Endothelial cell of umbilical vein (primary cell): Measurements from ENCODE around the gene C3orf38. TPM values are rescaled to one million over a fixed set of nuclear protein-coding genes. Genes with fewer than 3 reads are reported as not detected.

Experiments used
- BruUV-seq: library from RNA; stranded (reverse); fragments of 400-500 nt; replicated peaks from 2 replicates; lab custom pipeline; 2021; lab: Mats Ljungman, UMichigan
- CTCF ChIA-PET: fragments of 300-600, 350-600 bp; sonication (Branson Sonifier 250); formaldehyde crosslinking; loops from one replicate; lab custom pipeline; 2021; ENCODE audit warnings: antibody characterized with exemption, inconsistent platforms; lab: Charles Lee
- POLR2A ChIA-PET: fragments of 300-600, 350-600 bp; sonication (Branson Sonifier 250); formaldehyde crosslinking; loops from one replicate; lab custom pipeline; 2021; ENCODE audit warnings: antibody characterized with exemption, inconsistent platforms; lab: Charles Lee
- DNase-seq: peaks from one replicate; pipeline ENCODE4 v3.0.0-alpha.2; 2011; ENCODE audit warnings: low read depth, low spot score
- FAIRE-seq: peaks from 2 replicates; lab custom pipeline; 2011; peaks lifted over from hg19 to GRCh38; lab: Jason Lieb, UNC
- H2AFZ ChIP-seq: 2 replicates; pipeline ENCODE4 v1.6.0; 2012; ENCODE audit warnings: low read depth, low read length, control low read depth, inconsistent platforms
- H3K27ac ChIP-seq: 2 replicates; pipeline ENCODE4 v1.5.1; 2011; ENCODE audit warnings: low read depth, mild to moderate bottlenecking, control low read depth, low read length, moderate library complexity; ENCODE audit not compliant: insufficient read depth
- H3K27me3 ChIP-seq, 2 experiments: 2 replicates each; pipeline versions ENCODE4 v1.6.0 to v1.6.1; 2011; ENCODE audit warnings: low read length in 2 of 2, mixed read lengths in 1 of 2; ENCODE audit not compliant: control insufficient read depth in 2 of 2, insufficient read depth in 2 of 2
- H3K36me3 ChIP-seq, 2 experiments: 2 replicates in 1 of 2; 3 replicates in 1 of 2; pipeline ENCODE4 v1.5.1; 2011; ENCODE audit warnings: low read length in 2 of 2, mild to moderate bottlenecking in 1 of 2, moderate library complexity in 1 of 2; ENCODE audit not compliant: control insufficient read depth in 2 of 2, insufficient read depth in 2 of 2; ENCODE audit errors: extremely low read depth in 1 of 2
- H3K4me1 ChIP-seq: 3 replicates; pipeline ENCODE4 v1.5.1; 2011; ENCODE audit warnings: mild to moderate bottlenecking, low read length; ENCODE audit not compliant: control insufficient read depth, insufficient read depth; ENCODE audit errors: extremely low read depth
- H3K4me2 ChIP-seq: 2 replicates; pipeline ENCODE4 v1.6.1; 2011; ENCODE audit warnings: low read length, control low read depth, mixed read lengths; ENCODE audit not compliant: insufficient read depth
- H3K4me3 ChIP-seq, 3 experiments: fragments of 200-600 bp in 1 of 3; sonication (generic), shearing (Covaris generic) in 1 of 3; replicated peaks in 1 of 3; 2 replicates each; pipeline ENCODE4 v1.5.1; 2011 to 2016; ENCODE audit warnings: control low read depth in 3 of 3, low read length in 3 of 3, mild to moderate bottlenecking in 2 of 3, inconsistent platforms in 1 of 3, low read depth in 1 of 3, moderate library complexity in 1 of 3; ENCODE audit not compliant: insufficient read depth in 1 of 3
- H3K79me2 ChIP-seq: 2 replicates; pipeline ENCODE4 v1.6.0; 2012; ENCODE audit warnings: low read length, inconsistent platforms; ENCODE audit not compliant: control insufficient read depth, insufficient read depth
- H3K9ac ChIP-seq: replicated peaks from 2 replicates; pipeline ENCODE3; 2011; ENCODE audit warnings: low read length, control low read depth; ENCODE audit not compliant: insufficient read depth; ENCODE audit errors: extremely low read depth
- H3K9me1 ChIP-seq: replicated peaks from 3 replicates; pipeline ENCODE4 v1.6.0; 2011; ENCODE audit warnings: mild to moderate bottlenecking, low read length; ENCODE audit not compliant: control insufficient read depth, insufficient read depth; ENCODE audit errors: extremely low read depth
- H3K9me3 ChIP-seq: replicated peaks from 2 replicates; pipeline ENCODE4 v1.5.1; 2012; ENCODE audit warnings: low read length, inconsistent platforms; ENCODE audit not compliant: control insufficient read depth, insufficient read depth
- H4K20me1 ChIP-seq: replicated peaks from 2 replicates; pipeline ENCODE3; 2011; ENCODE audit warnings: mild to moderate bottlenecking, low read length; ENCODE audit not compliant: control insufficient read depth, insufficient read depth; ENCODE audit errors: extremely low read depth
- EZH2 ChIP-seq: IDR thresholded peaks from 2 replicates; pipeline ENCODE4 v1.6.1; 2012; ENCODE audit warnings: borderline replicate concordance, low read depth, mild to moderate bottlenecking, moderate library complexity, low read length, inconsistent platforms; ENCODE audit not compliant: severe bottlenecking
- FOS ChIP-seq: IDR thresholded peaks from 2 replicates; pipeline ENCODE4 v1.6.1; 2011; ENCODE audit warnings: mild to moderate bottlenecking, low read length, moderate library complexity, borderline replicate concordance; ENCODE audit not compliant: insufficient read depth
- GATA2 ChIP-seq: IDR thresholded peaks from 2 replicates; pipeline ENCODE4 v1.7.0; 2011; ENCODE audit warnings: low read depth, mild to moderate bottlenecking, moderate library complexity, mixed read lengths, low read length; ENCODE audit not compliant: insufficient read length, insufficient read depth
- JUN ChIP-seq: IDR thresholded peaks from 2 replicates; pipeline ENCODE4 v1.6.1; 2011; ENCODE audit warnings: borderline replicate concordance, low read depth; ENCODE audit not compliant: insufficient read length, insufficient read depth
- MYC ChIP-seq: IDR thresholded peaks from one replicate; pipeline ENCODE4 v1.6.1; 2011; ENCODE audit warnings: mild to moderate bottlenecking, low read depth, low read length
- POLR2A ChIP-seq: IDR thresholded peaks from 2 replicates; pipeline ENCODE4 v1.6.1; 2012; ENCODE audit warnings: low read depth, mild to moderate bottlenecking, control low read depth, low read length
- POLR2AphosphoS5 ChIP-seq: IDR thresholded peaks from 2 replicates; pipeline ENCODE4 v1.6.1; 2012; ENCODE audit warnings: low read depth, mild to moderate bottlenecking, control low read depth, low read length, moderate library complexity; ENCODE audit not compliant: insufficient read depth
- dilution Hi-C: fragments of 300-500 bp; cut with MboI; formaldehyde crosslinking; loops from one replicate; pipeline ENCODE4 v1.15.0; 2019; ENCODE audit warnings: low sequenced_read_pairs; ENCODE audit not compliant: extremely low pct_ligation_motif_present
- intact Hi-C: fragments of 100-400 bp; cut with micrococcal nuclease; formaldehyde crosslinking; loops from one replicate; pipeline ENCODE4 v1.10.0; 2022
- polyA plus RNA-seq, 4 experiments: library from polyadenylated mRNA; depleted of rRNA in 3 of 4; stranded (reverse) in 3 of 4; unstranded in 1 of 4; fragments of >200 nt; gene quantifications; 2 replicates each; pipeline versions ENCODE4 v1.2.1 to v1.2.3, GENCODE V29; 2011 to 2012; ENCODE audit warnings: missing spikeins in 1 of 4
- total RNA-seq: library from RNA; stranded (reverse); gene quantifications from 2 replicates; pipeline ENCODE4 v1.2.3, GENCODE V29; 2021
- TF ChIP-seq, protein P1 (sequence below): IDR thresholded peaks from 2 replicates; pipeline ENCODE4 v1.6.1; 2011; ENCODE audit not compliant: insufficient read depth, insufficient read length
- TF ChIP-seq, protein P2 (sequence below), 2 donors: IDR thresholded peaks; 1 replicate in 1 of 2; 2 replicates in 1 of 2; pipeline ENCODE4 v1.5.1; 2011; ENCODE audit warnings: low read length in 2 of 2, mild to moderate bottlenecking in 2 of 2, moderate library complexity in 2 of 2, control low read depth in 1 of 2, inconsistent platforms in 1 of 2, low read depth in 1 of 2; ENCODE audit not compliant: insufficient read depth in 1 of 2; ENCODE audit errors: extremely low read depth in 1 of 2

The C3orf38 gene
- total and polyA plus RNA-seq, 2 donors (not counting 3 experiments of a cell fraction or from before 2014, with no cell fraction given), result 5.2 to 17.9 TPM

DNA sequence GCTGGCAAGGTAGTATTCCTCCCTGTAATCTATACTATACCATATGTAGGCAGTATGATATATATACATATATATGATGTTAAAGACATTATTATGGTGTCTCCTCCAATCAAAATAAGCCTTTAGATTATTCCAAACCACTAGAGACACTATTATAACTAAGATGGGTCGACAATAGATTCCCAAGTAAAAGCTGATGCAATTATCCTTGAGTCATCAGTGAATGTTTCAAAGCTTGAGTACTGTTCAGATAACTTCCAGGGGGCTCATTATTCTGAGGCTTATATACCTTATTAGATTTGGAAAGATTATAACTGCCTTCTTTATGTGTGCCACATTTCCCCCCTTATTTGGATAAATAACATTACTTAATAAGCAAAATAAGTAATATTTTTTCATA, 11.9 kb upstream of the C3orf38 start:
- intact Hi-C loops (no loop called here), dilution Hi-C loops (no loop called here)
- FAIRE-seq, result no peak
- DNase-seq, result no peak
- ChIA-PET POLR2A (no interaction called here), CTCF (interaction anchor here (3.1 kb wide), 1 partner anchor 25 kb away, joined by 11 read pairs; no protein-coding TSS in a partner anchor)
- peaks cover 2% of the 10 kb centered on the region for H4K20me1 ChIP-seq
- no peaks in the 10 kb centered on the region for H3K9me1 ChIP-seq
- H3K27me3 ChIP-seq, result no peaks in the 10 kb centered on the region
- no peak overlapping the region for H3K4me2 ChIP-seq
- no peak overlapping the region for H3K9ac ChIP-seq
- no peaks in the 10 kb centered on the region for H3K4me1 ChIP-seq
- no peak overlapping the region for H2AFZ ChIP-seq
- BruUV-seq, result no TSS peak
- no peak overlapping the region for H3K27ac ChIP-seq
- H3K4me3 ChIP-seq, result no peak overlapping the region
- peaks cover 2 to 10% of the 10 kb centered on the region in 2 experiments for H3K36me3 ChIP-seq
- no peaks in the 10 kb centered on the region for H3K9me3 ChIP-seq
- TF ChIP-seq EZH2, result no peak
- no peak for TF ChIP-seq GATA2
- no peak for TF ChIP-seq MYC
- TF ChIP-seq POLR2A, result no peak
- TF ChIP-seq JUN, result no peak
- TF ChIP-seq, protein P1, sequence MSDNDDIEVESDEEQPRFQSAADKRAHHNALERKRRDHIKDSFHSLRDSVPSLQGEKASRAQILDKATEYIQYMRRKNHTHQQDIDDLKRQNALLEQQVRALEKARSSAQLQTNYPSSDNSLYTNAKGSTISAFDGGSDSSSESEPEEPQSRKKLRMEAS, result no peak
- no peak for TF ChIP-seq POLR2AphosphoS5
- no peak for TF ChIP-seq FOS
- TF ChIP-seq, protein P2, sequence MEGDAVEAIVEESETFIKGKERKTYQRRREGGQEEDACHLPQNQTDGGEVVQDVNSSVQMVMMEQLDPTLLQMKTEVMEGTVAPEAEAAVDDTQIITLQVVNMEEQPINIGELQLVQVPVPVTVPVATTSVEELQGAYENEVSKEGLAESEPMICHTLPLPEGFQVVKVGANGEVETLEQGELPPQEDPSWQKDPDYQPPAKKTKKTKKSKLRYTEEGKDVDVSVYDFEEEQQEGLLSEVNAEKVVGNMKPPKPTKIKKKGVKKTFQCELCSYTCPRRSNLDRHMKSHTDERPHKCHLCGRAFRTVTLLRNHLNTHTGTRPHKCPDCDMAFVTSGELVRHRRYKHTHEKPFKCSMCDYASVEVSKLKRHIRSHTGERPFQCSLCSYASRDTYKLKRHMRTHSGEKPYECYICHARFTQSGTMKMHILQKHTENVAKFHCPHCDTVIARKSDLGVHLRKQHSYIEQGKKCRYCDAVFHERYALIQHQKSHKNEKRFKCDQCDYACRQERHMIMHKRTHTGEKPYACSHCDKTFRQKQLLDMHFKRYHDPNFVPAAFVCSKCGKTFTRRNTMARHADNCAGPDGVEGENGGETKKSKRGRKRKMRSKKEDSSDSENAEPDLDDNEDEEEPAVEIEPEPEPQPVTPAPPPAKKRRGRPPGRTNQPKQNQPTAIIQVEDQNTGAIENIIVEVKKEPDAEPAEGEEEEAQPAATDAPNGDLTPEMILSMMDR (IDR thresholded peaks at IDR 0.05; ENCODE audit: extremely low read depth in 1 of 2, insufficient read depth in 1 of 2, low read depth in 1 of 2, low read length in 2 of 2), result no peak
- no peaks in the 10 kb centered on the region for H3K79me2 ChIP-seq
